CD4-positive, alpha-beta T cell treated with Interleukin-4 for 1 hour (primary cell): ENCODE measurements around the gene NR2C1.

Source experiments
- DNase-seq, 2 donors: peaks; one replicate each; pipeline ENCODE4 v3.0.0-alpha.2; 2020 to 2022

NR2C1 gene

GRCh38 chr12:95083471-95083870, 10.1 kb upstream of the NR2C1 start:
- no peak for DNase-seq

GRCh38 chr12:95077341-95077740, 3.9 kb upstream of the NR2C1 start:
- DNase-seq, result no peak

- no peak for DNase-seq
These were observed 1.3 kb upstream of the NR2C1 start for GRCh38 chr12:95074766-95075165.

- DNase-seq, result no peak
These were observed 491 bp upstream of the NR2C1 start for GRCh38 chr12:95073698-95074520.

GRCh38 chr12:95070378-95070777, 3.0 kb downstream of the NR2C1 start:
- no peak for DNase-seq

GRCh38 chr12:95066091-95066855, 7.1 kb downstream of the NR2C1 start:
- DNase-seq, result no peak

- DNase-seq, result no peak
These were observed 12.5 kb downstream of the NR2C1 start for GRCh38 chr12:95060951-95061350.

- DNase-seq, result no peak
These were observed 13.4 kb downstream of the NR2C1 start for GRCh38 chr12:95059984-95060383.

- no peak for DNase-seq
These were observed 16.0 kb downstream of the NR2C1 start for GRCh38 chr12:95057424-95057823.

- DNase-seq, result no peak
These were observed 18.4 kb downstream of the NR2C1 start for GRCh38 chr12:95055057-95055456.

- DNase-seq, result no peak
These were observed 19.2 kb downstream of the NR2C1 start for GRCh38 chr12:95054206-95054605.

GRCh38 chr12:95051241-95051640, 22.2 kb downstream of the NR2C1 start:
- no peak for DNase-seq

- DNase-seq, result no peak
These were observed 35.5 kb downstream of the NR2C1 start for GRCh38 chr12:95037906-95038305.

GRCh38 chr12:95034750-95035149, 38.7 kb downstream of the NR2C1 start:
- DNase-seq, result no peak

- DNase-seq, result no peak
These were observed 50.9 kb downstream of the NR2C1 start for GRCh38 chr12:95022477-95022876.

GRCh38 chr12:95017482-95017881, 55.9 kb downstream of the NR2C1 start:
- DNase-seq, result no peak

GRCh38 chr12:95016120-95016519, 57.3 kb downstream of the NR2C1 start:
- DNase-seq, result no peak

- DNase-seq, result no peak
These were observed 58.9 kb downstream of the NR2C1 start for GRCh38 chr12:95014554-95014953.

GRCh38 chr12:95006206-95006605, 67.2 kb downstream of the NR2C1 start:
- no peak for DNase-seq

- no peak for DNase-seq
These were observed 68.8 kb downstream of the NR2C1 start for GRCh38 chr12:95004610-95005009.

GRCh38 chr12:95003921-95004272, 69.5 kb downstream of the NR2C1 start:
- no peak for DNase-seq

- peak; percentile 94 to 95 for DNase-seq
These were observed 70.1 kb downstream of the NR2C1 start, which contains the start of gene NDUFA12 for GRCh38 chr12:95003213-95003920. Gene NDUFA12, minus strand, starts transcription at chr12:95003697. Its CDS starts 17 bp downstream, at chr12:95003680.

GRCh38 chr12:95002754-95003153, 70.7 kb downstream of the NR2C1 start:
- DNase-seq, result no peak

- no peak for DNase-seq
These were observed 75.1 kb downstream of the NR2C1 start for GRCh38 chr12:94998326-94998725.
